Smooth muscle cell (in vitro differentiated cells): ENCODE data around the gene JAG2. TPM values are rescaled to one million over a fixed set of nuclear protein-coding genes. Genes with fewer than 3 reads are reported as not detected.

ENCODE experiments used
- DNase-seq: peaks from one replicate; lab custom pipeline; 2025; ENCODE audit not compliant: unreplicated experiment; lab: John Stamatoyannopoulos, UW
- H2AFZ ChIP-seq: fragments of 200-600 bp; sonication (generic); 2 replicates; pipeline ENCODE4 v1.6.0; 2016; ENCODE audit warnings: antibody characterized with exemption, low read depth, mild to moderate bottlenecking
- H3F3A ChIP-seq: fragments of 200-600 bp; sonication (generic); 2 replicates; pipeline ENCODE4 v1.6.0; 2017; ENCODE audit warnings: antibody characterized with exemption, low read depth
- H3K27ac ChIP-seq: fragments of 200-600 bp; sonication (generic); 2 replicates; pipeline ENCODE4 v1.5.1; 2016; ENCODE audit warnings: low read depth, mild to moderate bottlenecking
- H3K27me3 ChIP-seq: fragments of 200-600 bp; sonication (generic); 2 replicates; pipeline ENCODE4 v1.6.1; 2016; ENCODE audit warnings: low read depth, mild to moderate bottlenecking
- H3K36me3 ChIP-seq: fragments of 200-600 bp; sonication (generic); 2 replicates; pipeline ENCODE4 v1.5.1; 2016; ENCODE audit warnings: low read depth
- H3K4me1 ChIP-seq: fragments of 200-600 bp; sonication (generic); 2 replicates; pipeline ENCODE4 v1.5.1; 2016; ENCODE audit warnings: low read depth
- H3K4me2 ChIP-seq: fragments of 200-600 bp; sonication (generic); 2 replicates; pipeline ENCODE4 v1.6.0; 2016; ENCODE audit warnings: mild to moderate bottlenecking
- H3K4me3 ChIP-seq: fragments of 200-600 bp; sonication (generic); 2 replicates; pipeline ENCODE4 v1.5.1; 2016; ENCODE audit warnings: mild to moderate bottlenecking
- H3K79me2 ChIP-seq: fragments of 200-600 bp; sonication (generic); 2 replicates; pipeline ENCODE4 v1.6.0; 2016; ENCODE audit warnings: low read depth, mild to moderate bottlenecking
- H3K9ac ChIP-seq: fragments of 200-600 bp; sonication (generic); 2 replicates; pipeline ENCODE4 v1.6.0; 2016; ENCODE audit warnings: low read depth
- H3K9me3 ChIP-seq: fragments of 200-600 bp; sonication (generic); replicated peaks from 2 replicates; pipeline ENCODE4 v1.5.1; 2016; ENCODE audit warnings: low read depth
- H4K20me1 ChIP-seq: fragments of 200-600 bp; sonication (generic); 2 replicates; pipeline ENCODE4 v1.6.0; 2016; ENCODE audit warnings: low read depth
- CTCF ChIP-seq: fragments of 200-600 bp; sonication (generic); IDR thresholded peaks from 2 replicates; pipeline ENCODE4 v1.5.1; 2017; ENCODE audit warnings: borderline replicate concordance, mild to moderate bottlenecking, antibody characterized with exemption; ENCODE audit not compliant: insufficient read depth, poor library complexity, severe bottlenecking
- WGBS: methylation state at CpG from one replicate; pipeline ENCODE4 v1.1.7; 2016; ENCODE audit warnings: low lambda C conversion rate; 5-methylcytosine and 5-hydroxymethylcytosine counted together
- polyA plus RNA-seq: library from polyadenylated mRNA; unstranded; fragments of >200 nt; fragmentation: Nextera tagmentation; extraction: Ambion mirVana; gene quantifications from 2 replicates; pipeline ENCODE4 v1.2.1, GENCODE V29; 2016
- total RNA-seq: library from RNA; depleted of rRNA; stranded (reverse); fragments of >200 nt; gene quantifications from 2 replicates; pipeline ENCODE4 v1.2.3, GENCODE V29; 2014

The JAG2 gene
- total and polyA plus RNA-seq, 2 experiments from 2014 or later, result 5.0 to 5.8 TPM

- H3K36me3 ChIP-seq, result no peaks in the 10 kb centered on the region
- DNase-seq, result no peak
- no peaks in the 10 kb centered on the region for H3K9me3 ChIP-seq
- TF ChIP-seq CTCF, result no peak
- H3F3A ChIP-seq, result no peaks in the 10 kb centered on the region
- no peak overlapping the region for H3K4me3 ChIP-seq
- H3K4me2 ChIP-seq, result no peak overlapping the region
- no peak overlapping the region for H3K9ac ChIP-seq
- no peaks in the 10 kb centered on the region for H3K79me2 ChIP-seq
- H4K20me1 ChIP-seq, result no peaks in the 10 kb centered on the region
- H2AFZ ChIP-seq, result no peak overlapping the region
- H3K27me3 ChIP-seq, result peaks cover 22% of the 10 kb centered on the region
- 84% methylated on average over 28 of the region's 28 CpGs for WGBS
- no peak overlapping the region for H3K27ac ChIP-seq
- peaks cover 11% of the 10 kb centered on the region for H3K4me1 ChIP-seq
These were observed 32.8 kb upstream of the JAG2 start for GRCh38 chr14:105201156-105201924.

- 91% methylated on average over 16 of the region's 16 CpGs for WGBS
- Histone ChIP-seq H3K27ac (no peak overlapping the region), H4K20me1 (no peaks in the 10 kb centered on the region), H3K9ac (no peak overlapping the region), H2AFZ (no peak overlapping the region), H3K4me2 (no peak overlapping the region), H3K36me3 (no peaks in the 10 kb centered on the region), H3K79me2 (no peaks in the 10 kb centered on the region), H3K9me3 (no peaks in the 10 kb centered on the region), H3K27me3 (peaks cover 29% of the 10 kb centered on the region), H3F3A (no peaks in the 10 kb centered on the region), H3K4me1 (peaks cover 16% of the 10 kb centered on the region), H3K4me3 (no peak overlapping the region)
- no peak for DNase-seq
- TF ChIP-seq CTCF, result no peak
These were observed 32.1 kb upstream of the JAG2 start for GRCh38 chr14:105200641-105201040.

GRCh38 chr14:105200074-105200473, 31.5 kb upstream of the JAG2 start:
- no peak overlapping the region for H3K4me2 ChIP-seq
- no peak overlapping the region for H2AFZ ChIP-seq
- peaks cover 17% of the 10 kb centered on the region for H3K4me1 ChIP-seq
- no peaks in the 10 kb centered on the region for H3K9me3 ChIP-seq
- no peak for TF ChIP-seq CTCF
- no peak overlapping the region for H3K4me3 ChIP-seq
- no peak overlapping the region for H3K9ac ChIP-seq
- H3K27me3 ChIP-seq, result peaks cover 35% of the 10 kb centered on the region
- H3F3A ChIP-seq, result no peaks in the 10 kb centered on the region
- DNase-seq, result no peak
- H4K20me1 ChIP-seq, result no peaks in the 10 kb centered on the region
- H3K79me2 ChIP-seq, result no peaks in the 10 kb centered on the region
- H3K36me3 ChIP-seq, result no peaks in the 10 kb centered on the region
- no peak overlapping the region for H3K27ac ChIP-seq
- WGBS, result 93% methylated on average over 9 of the region's 10 CpGs

GRCh38 chr14:105199093-105199492, 30.5 kb upstream of the JAG2 start:
- no peak overlapping the region for H3K27ac ChIP-seq
- no peak overlapping the region for H3K4me3 ChIP-seq
- H3K79me2 ChIP-seq, result no peaks in the 10 kb centered on the region
- H3K9me3 ChIP-seq, result no peaks in the 10 kb centered on the region
- H2AFZ ChIP-seq, result no peak overlapping the region
- H3K4me2 ChIP-seq, result no peak overlapping the region
- H3K27me3 ChIP-seq, result peaks cover 38% of the 10 kb centered on the region
- no peak overlapping the region for H3K9ac ChIP-seq
- H3K36me3 ChIP-seq, result no peaks in the 10 kb centered on the region
- H3F3A ChIP-seq, result no peaks in the 10 kb centered on the region
- no peaks in the 10 kb centered on the region for H4K20me1 ChIP-seq
- no peak for DNase-seq
- no peak for TF ChIP-seq CTCF
- peaks cover 17% of the 10 kb centered on the region for H3K4me1 ChIP-seq
- WGBS, result 78% methylated on average over 17 of the region's 18 CpGs
